Neural progenitor cell (in vitro differentiated cells): Measurements from ENCODE around the gene IRGC. TPM values are rescaled to one million over a fixed set of nuclear protein-coding genes. Genes with fewer than 3 reads are reported as not detected.

Source experiments
- DNase-seq: peaks from one replicate; pipeline ENCODE4 v3.0.0-alpha.2; 2016; ENCODE audit warnings: low spot score
- H2AFZ ChIP-seq: fragments of 200-600 bp; sonication (generic); replicated peaks from 2 replicates; pipeline ENCODE4 v1.6.1; 2016; ENCODE audit warnings: antibody characterized with exemption
- H3F3A ChIP-seq: fragments of 200-600 bp; sonication (generic); 2 replicates; pipeline ENCODE4 v1.6.1; 2016; ENCODE audit warnings: antibody characterized with exemption, low read depth
- H3K27ac ChIP-seq: fragments of 200-600 bp; sonication (generic); 2 replicates; pipeline ENCODE4 v1.5.1; 2016; ENCODE audit warnings: mild to moderate bottlenecking
- H3K27me3 ChIP-seq: fragments of 200-600 bp; sonication (generic); 2 replicates; pipeline ENCODE4 v1.6.1; 2016; ENCODE audit warnings: mild to moderate bottlenecking, moderate library complexity
- H3K36me3 ChIP-seq: fragments of 200-600 bp; sonication (generic); 2 replicates; pipeline ENCODE4 v1.5.1; 2016
- H3K4me1 ChIP-seq: fragments of 200-600 bp; sonication (generic); 2 replicates; pipeline ENCODE4 v1.6.1; 2016; ENCODE audit warnings: mixed run types
- H3K4me2 ChIP-seq: fragments of 200-600 bp; sonication (generic); 2 replicates; pipeline ENCODE4 v1.6.1; 2016
- H3K4me3 ChIP-seq: fragments of 200-600 bp; sonication (generic); 2 replicates; pipeline ENCODE4 v1.5.1; 2016
- H3K79me2 ChIP-seq: fragments of 200-600 bp; sonication (generic); 2 replicates; pipeline ENCODE4 v1.6.1; 2016; ENCODE audit warnings: low read depth
- H3K9ac ChIP-seq: fragments of 200-600 bp; sonication (generic); 2 replicates; pipeline ENCODE4 v1.6.1; 2016
- H3K9me3 ChIP-seq: fragments of 200-600 bp; sonication (generic); 2 replicates; pipeline ENCODE4 v1.5.1; 2016; ENCODE audit warnings: low read depth
- H4K20me1 ChIP-seq: fragments of 200-600 bp; sonication (generic); 2 replicates; pipeline ENCODE4 v1.6.1; 2016; ENCODE audit warnings: low read depth
- H3K27ac Mint-ChIP-seq: 3 replicates; pipeline ENCODE4 v1.8.0; 2021; ENCODE audit warnings: mixed read lengths
- H3K27me3 Mint-ChIP-seq: 2 replicates; pipeline ENCODE4 v1.8.0; 2022; ENCODE audit warnings: low read depth, mild to moderate bottlenecking, inconsistent platforms, moderate library complexity, mixed read lengths; ENCODE audit not compliant: insufficient read depth
- H3K36me3 Mint-ChIP-seq: 3 replicates; pipeline ENCODE4 v1.8.0; 2021; ENCODE audit warnings: mixed read lengths
- H3K4me1 Mint-ChIP-seq: 3 replicates; pipeline ENCODE4 v1.8.0; 2021; ENCODE audit warnings: mixed read lengths
- H3K4me3 Mint-ChIP-seq: 3 replicates; pipeline ENCODE4 v1.8.0; 2021; ENCODE audit warnings: mild to moderate bottlenecking, moderate library complexity, mixed read lengths
- H3K9me3 Mint-ChIP-seq: 3 replicates; pipeline ENCODE4 v1.8.0; 2020; ENCODE audit warnings: mixed read lengths
- EZH2 ChIP-seq: fragments of 200-600 bp; sonication (generic); IDR thresholded peaks from 2 replicates; pipeline ENCODE4 v1.6.1; 2017; ENCODE audit warnings: antibody characterized with exemption, mild to moderate bottlenecking, moderate library complexity
- EZH2phosphoT487 ChIP-seq: fragments of 200-600 bp; sonication (generic); IDR thresholded peaks from 2 replicates; pipeline ENCODE4 v1.6.1; 2017; ENCODE audit warnings: antibody characterized with exemption
- total RNA-seq: library from RNA; depleted of rRNA; stranded (reverse); fragments of >200 nt; gene quantifications from 2 replicates; pipeline ENCODE4 v1.2.3, GENCODE V29; 2015; ENCODE audit warnings: low replicate concordance
- TF ChIP-seq, protein P1 (sequence below): fragments of 200-600 bp; sonication (generic); IDR thresholded peaks from 2 replicates; pipeline ENCODE4 v1.5.1; 2017; ENCODE audit warnings: antibody characterized with exemption, mild to moderate bottlenecking

The IRGC gene
- total RNA-seq, 1 donor from 2014 or later, result not detected

DNA sequence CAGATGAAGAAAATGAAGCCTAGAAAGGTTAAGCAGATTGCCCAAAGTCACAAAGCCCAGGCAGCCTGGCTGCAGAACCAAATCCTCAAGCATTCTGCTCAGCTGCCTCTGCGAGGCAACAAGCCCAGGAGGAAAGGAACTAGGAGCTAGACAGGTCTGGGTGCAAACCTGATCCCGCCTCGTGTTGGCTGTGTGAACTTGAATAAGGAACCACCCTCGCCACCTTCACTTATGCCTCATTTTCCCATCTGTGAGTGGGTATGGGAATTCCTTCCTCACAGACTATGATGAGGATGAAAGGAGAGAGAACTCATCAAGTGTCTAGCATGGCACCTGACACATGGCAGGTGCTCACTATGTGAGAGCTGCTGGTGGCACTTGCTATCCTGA, 32.3 kb downstream of the IRGC start:
- peaks cover 3% of the 10 kb centered on the region for H3F3A ChIP-seq
- DNase-seq, result no peak
- H3K27ac Mint-ChIP-seq, result no peak overlapping the region
- TF ChIP-seq, protein P1, sequence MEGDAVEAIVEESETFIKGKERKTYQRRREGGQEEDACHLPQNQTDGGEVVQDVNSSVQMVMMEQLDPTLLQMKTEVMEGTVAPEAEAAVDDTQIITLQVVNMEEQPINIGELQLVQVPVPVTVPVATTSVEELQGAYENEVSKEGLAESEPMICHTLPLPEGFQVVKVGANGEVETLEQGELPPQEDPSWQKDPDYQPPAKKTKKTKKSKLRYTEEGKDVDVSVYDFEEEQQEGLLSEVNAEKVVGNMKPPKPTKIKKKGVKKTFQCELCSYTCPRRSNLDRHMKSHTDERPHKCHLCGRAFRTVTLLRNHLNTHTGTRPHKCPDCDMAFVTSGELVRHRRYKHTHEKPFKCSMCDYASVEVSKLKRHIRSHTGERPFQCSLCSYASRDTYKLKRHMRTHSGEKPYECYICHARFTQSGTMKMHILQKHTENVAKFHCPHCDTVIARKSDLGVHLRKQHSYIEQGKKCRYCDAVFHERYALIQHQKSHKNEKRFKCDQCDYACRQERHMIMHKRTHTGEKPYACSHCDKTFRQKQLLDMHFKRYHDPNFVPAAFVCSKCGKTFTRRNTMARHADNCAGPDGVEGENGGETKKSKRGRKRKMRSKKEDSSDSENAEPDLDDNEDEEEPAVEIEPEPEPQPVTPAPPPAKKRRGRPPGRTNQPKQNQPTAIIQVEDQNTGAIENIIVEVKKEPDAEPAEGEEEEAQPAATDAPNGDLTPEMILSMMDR, result no peak
- TF ChIP-seq EZH2phosphoT487, result no peak
- TF ChIP-seq EZH2, result no peak
- no peaks in the 10 kb centered on the region for H3K9me3 ChIP-seq
- H3K9ac ChIP-seq, result peak overlapping the region; percentile 27
- H3K4me1 ChIP-seq, result no peaks in the 10 kb centered on the region
- peak overlapping the region; percentile 27 for H3K4me3 Mint-ChIP-seq
- peaks cover 3% of the 10 kb centered on the region for H3K27me3 Mint-ChIP-seq
- peaks cover 6% of the 10 kb centered on the region for H4K20me1 ChIP-seq
- no peak overlapping the region for H3K4me2 ChIP-seq
- H3K27ac ChIP-seq, result no peak overlapping the region
- H3K36me3 Mint-ChIP-seq, result peaks cover 44% of the 10 kb centered on the region
- H2AFZ ChIP-seq, result no peak overlapping the region
- peaks cover 14% of the 10 kb centered on the region for H3K79me2 ChIP-seq
- no peaks in the 10 kb centered on the region for H3K9me3 Mint-ChIP-seq
- peaks cover 4% of the 10 kb centered on the region for H3K4me1 Mint-ChIP-seq
- H3K36me3 ChIP-seq, result no peaks in the 10 kb centered on the region
- H3K27me3 ChIP-seq, result no peaks in the 10 kb centered on the region
- H3K4me3 ChIP-seq, result no peak overlapping the region

DNA sequence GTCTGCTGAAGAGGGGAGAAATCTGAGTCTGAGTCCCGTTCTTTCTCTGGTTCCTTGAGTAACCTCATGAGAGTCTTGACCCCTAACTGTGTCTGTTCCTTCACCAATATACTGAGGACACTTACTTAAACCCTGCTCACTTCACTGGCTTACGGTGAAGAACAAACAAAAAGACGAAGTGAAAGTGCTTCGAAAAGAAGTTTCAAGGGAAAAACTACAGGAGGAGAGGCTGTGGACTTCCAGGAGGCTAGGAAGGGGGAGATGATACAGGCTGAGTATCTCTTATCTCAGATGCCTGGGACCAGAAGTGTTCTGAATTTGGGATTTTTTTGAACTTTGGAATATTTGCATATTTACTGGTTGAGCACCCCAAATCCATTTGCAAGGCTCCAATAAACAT, 32.8 kb downstream of the IRGC start:
- H3K4me1 Mint-ChIP-seq, result peaks cover 5% of the 10 kb centered on the region
- H3K9ac ChIP-seq, result peak overlapping the region; percentile 27
- H3K79me2 ChIP-seq, result peaks cover 19% of the 10 kb centered on the region
- H2AFZ ChIP-seq, result no peak overlapping the region
- H3K27me3 ChIP-seq, result no peaks in the 10 kb centered on the region
- H4K20me1 ChIP-seq, result peaks cover 6% of the 10 kb centered on the region
- no peak overlapping the region for H3K4me3 Mint-ChIP-seq
- no peaks in the 10 kb centered on the region for H3K4me1 ChIP-seq
- H3K27ac Mint-ChIP-seq, result no peak overlapping the region
- H3F3A ChIP-seq, result peaks cover 3% of the 10 kb centered on the region
- no peaks in the 10 kb centered on the region for H3K9me3 ChIP-seq
- no peak overlapping the region for H3K4me3 ChIP-seq
- H3K27me3 Mint-ChIP-seq, result peaks cover 3% of the 10 kb centered on the region
- no peak for DNase-seq
- no peak overlapping the region for H3K27ac ChIP-seq
- peaks cover 43% of the 10 kb centered on the region for H3K36me3 Mint-ChIP-seq
- no peaks in the 10 kb centered on the region for H3K9me3 Mint-ChIP-seq
- no peak overlapping the region for H3K4me2 ChIP-seq
- no peaks in the 10 kb centered on the region for H3K36me3 ChIP-seq
- TF ChIP-seq EZH2phosphoT487, result no peak
- no peak for TF ChIP-seq EZH2
- TF ChIP-seq, protein P1, result no peak

DNA sequence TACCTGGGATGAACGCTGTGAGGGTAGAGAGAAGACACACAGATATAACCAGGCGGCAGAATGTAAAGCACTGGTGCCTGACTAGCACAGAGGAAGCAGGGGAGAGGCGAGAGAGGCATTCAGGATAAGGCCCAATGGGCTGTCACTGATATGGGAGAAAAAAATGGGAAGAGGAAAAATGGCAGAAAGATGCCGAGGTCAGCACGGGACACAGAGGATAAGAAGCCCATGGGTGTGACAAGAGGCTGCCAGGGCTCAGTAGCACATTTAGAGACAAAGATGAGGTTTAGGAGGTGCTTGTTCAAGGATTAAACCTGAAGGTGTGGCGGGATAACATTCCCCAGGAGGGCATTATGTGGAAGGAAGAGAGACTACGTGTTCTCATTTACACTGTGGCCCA, 33.3 kb downstream of the IRGC start:
- no peak overlapping the region for H3K27ac Mint-ChIP-seq

More for the DNA sequence above, 33.3 kb downstream of the IRGC start:
- no peak overlapping the region for H3K4me3 ChIP-seq
- peaks cover 24% of the 10 kb centered on the region for H3K79me2 ChIP-seq
- Mint-ChIP-seq H3K9me3 (no peaks in the 10 kb centered on the region), H3K4me1 (peaks cover 9% of the 10 kb centered on the region), H3K36me3 (peaks cover 38% of the 10 kb centered on the region), H3K27me3 (peaks cover 2% of the 10 kb centered on the region), H3K4me3 (no peak overlapping the region)
- no peak for DNase-seq
- peaks cover 3% of the 10 kb centered on the region for H3F3A ChIP-seq
- no peaks in the 10 kb centered on the region for H3K9me3 ChIP-seq
- no peak overlapping the region for H2AFZ ChIP-seq
- H3K9ac ChIP-seq, result no peak overlapping the region
- no peaks in the 10 kb centered on the region for H3K27me3 ChIP-seq
- no peaks in the 10 kb centered on the region for H3K4me1 ChIP-seq
- no peak overlapping the region for H3K4me2 ChIP-seq
- H3K27ac ChIP-seq, result no peak overlapping the region
- no peaks in the 10 kb centered on the region for H3K36me3 ChIP-seq
- H4K20me1 ChIP-seq, result peaks cover 6% of the 10 kb centered on the region
- TF ChIP-seq, protein P1, result no peak
- TF ChIP-seq EZH2phosphoT487, result no peak
- no peak for TF ChIP-seq EZH2
